ENCODE data around the gene HMGXB4.

DNA sequence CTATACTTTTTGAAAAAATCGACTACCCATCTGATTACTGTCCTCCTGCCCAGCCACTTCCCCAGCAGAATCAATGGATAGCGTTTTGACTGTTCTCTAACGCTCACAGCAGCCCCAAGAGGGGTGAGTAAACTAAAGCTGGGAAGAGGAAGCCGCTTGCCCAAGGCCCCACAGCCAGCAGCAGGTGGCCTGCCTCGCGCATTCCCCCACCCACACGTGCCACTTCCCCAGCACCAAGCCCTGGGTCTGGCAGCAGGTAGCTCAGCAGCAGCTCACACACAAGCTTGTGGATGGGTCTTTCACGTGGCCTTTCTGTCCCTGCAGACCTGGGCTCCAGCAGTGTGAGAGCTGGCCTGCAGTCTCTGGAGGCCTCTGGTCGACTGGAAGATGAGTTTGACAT, 76.7 kb downstream of the HMGXB4 start:
- TF ChIP-seq, protein P1, sequence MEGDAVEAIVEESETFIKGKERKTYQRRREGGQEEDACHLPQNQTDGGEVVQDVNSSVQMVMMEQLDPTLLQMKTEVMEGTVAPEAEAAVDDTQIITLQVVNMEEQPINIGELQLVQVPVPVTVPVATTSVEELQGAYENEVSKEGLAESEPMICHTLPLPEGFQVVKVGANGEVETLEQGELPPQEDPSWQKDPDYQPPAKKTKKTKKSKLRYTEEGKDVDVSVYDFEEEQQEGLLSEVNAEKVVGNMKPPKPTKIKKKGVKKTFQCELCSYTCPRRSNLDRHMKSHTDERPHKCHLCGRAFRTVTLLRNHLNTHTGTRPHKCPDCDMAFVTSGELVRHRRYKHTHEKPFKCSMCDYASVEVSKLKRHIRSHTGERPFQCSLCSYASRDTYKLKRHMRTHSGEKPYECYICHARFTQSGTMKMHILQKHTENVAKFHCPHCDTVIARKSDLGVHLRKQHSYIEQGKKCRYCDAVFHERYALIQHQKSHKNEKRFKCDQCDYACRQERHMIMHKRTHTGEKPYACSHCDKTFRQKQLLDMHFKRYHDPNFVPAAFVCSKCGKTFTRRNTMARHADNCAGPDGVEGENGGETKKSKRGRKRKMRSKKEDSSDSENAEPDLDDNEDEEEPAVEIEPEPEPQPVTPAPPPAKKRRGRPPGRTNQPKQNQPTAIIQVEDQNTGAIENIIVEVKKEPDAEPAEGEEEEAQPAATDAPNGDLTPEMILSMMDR (IDR thresholded peaks at IDR 0.05; ENCODE audit: low read depth, low read length, missing input control): no peak
- TF ChIP-seq GABPA (IDR thresholded peaks at IDR 0.05 in 1 of 2, conservative IDR thresholded peaks at IDR 0.05 in 1 of 2) (no peak), YY1 (IDR thresholded peaks at IDR 0.05) (no peak), RAD21 (IDR thresholded peaks at IDR 0.05) (no peak), RXRA (IDR thresholded peaks at IDR 0.05) (no peak)
- TF ChIP-seq, protein P2, sequence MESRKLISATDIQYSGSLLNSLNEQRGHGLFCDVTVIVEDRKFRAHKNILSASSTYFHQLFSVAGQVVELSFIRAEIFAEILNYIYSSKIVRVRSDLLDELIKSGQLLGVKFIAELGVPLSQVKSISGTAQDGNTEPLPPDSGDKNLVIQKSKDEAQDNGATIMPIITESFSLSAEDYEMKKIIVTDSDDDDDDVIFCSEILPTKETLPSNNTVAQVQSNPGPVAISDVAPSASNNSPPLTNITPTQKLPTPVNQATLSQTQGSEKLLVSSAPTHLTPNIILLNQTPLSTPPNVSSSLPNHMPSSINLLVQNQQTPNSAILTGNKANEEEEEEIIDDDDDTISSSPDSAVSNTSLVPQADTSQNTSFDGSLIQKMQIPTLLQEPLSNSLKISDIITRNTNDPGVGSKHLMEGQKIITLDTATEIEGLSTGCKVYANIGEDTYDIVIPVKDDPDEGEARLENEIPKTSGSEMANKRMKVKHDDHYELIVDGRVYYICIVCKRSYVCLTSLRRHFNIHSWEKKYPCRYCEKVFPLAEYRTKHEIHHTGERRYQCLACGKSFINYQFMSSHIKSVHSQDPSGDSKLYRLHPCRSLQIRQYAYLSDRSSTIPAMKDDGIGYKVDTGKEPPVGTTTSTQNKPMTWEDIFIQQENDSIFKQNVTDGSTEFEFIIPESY (IDR thresholded peaks at IDR 0.05): no peak
- TF ChIP-seq, protein P3, sequence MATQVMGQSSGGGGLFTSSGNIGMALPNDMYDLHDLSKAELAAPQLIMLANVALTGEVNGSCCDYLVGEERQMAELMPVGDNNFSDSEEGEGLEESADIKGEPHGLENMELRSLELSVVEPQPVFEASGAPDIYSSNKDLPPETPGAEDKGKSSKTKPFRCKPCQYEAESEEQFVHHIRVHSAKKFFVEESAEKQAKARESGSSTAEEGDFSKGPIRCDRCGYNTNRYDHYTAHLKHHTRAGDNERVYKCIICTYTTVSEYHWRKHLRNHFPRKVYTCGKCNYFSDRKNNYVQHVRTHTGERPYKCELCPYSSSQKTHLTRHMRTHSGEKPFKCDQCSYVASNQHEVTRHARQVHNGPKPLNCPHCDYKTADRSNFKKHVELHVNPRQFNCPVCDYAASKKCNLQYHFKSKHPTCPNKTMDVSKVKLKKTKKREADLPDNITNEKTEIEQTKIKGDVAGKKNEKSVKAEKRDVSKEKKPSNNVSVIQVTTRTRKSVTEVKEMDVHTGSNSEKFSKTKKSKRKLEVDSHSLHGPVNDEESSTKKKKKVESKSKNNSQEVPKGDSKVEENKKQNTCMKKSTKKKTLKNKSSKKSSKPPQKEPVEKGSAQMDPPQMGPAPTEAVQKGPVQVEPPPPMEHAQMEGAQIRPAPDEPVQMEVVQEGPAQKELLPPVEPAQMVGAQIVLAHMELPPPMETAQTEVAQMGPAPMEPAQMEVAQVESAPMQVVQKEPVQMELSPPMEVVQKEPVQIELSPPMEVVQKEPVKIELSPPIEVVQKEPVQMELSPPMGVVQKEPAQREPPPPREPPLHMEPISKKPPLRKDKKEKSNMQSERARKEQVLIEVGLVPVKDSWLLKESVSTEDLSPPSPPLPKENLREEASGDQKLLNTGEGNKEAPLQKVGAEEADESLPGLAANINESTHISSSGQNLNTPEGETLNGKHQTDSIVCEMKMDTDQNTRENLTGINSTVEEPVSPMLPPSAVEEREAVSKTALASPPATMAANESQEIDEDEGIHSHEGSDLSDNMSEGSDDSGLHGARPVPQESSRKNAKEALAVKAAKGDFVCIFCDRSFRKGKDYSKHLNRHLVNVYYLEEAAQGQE (IDR thresholded peaks at IDR 0.05): no peak

Measured in liver (tissue), 3 donors.